GM12891 (cell line): Measurements from ENCODE around the gene ARHGAP8.

Source experiments
- POLR2AphosphoS5 ChIP-seq: IDR thresholded peaks from 2 replicates; pipeline ENCODE4 v1.6.1; 2011; ENCODE audit warnings: low read depth, low read length, control low read depth
- TAF1 ChIP-seq: IDR thresholded peaks from 2 replicates; pipeline ENCODE4 v1.6.1; 2011; ENCODE audit warnings: low read depth, low read length, control low read depth

DNA sequence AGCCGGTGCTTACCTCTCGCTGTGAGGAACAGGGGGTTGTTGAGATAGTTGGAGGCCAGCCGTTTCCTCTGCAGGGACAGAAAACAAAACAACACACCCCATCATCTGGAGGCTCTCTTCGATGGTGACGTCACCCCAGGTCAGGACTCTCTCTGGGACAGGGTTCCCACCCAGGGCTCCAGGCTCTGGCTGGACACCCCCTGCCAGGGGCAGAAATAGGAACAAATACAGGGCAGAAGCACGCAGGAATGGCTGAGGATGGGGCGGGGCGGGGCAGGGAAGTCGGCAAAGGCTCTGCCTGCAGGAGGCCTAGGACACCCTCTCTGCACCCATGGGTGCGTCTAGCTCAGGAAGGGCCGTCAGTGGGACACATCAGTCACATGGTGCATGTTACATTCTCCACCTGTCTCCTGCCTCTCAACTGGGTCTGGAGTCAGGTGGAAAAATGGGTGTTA lies 138.9 kb downstream of the ARHGAP8 start:
- no peak for TF ChIP-seq TAF1
- no peak for TF ChIP-seq POLR2AphosphoS5
